DND-41 (cell line): ENCODE measurements around the gene EYS.

Experiments used
- EZH2 ChIP-seq: IDR thresholded peaks from 3 replicates; pipeline ENCODE4 v1.6.1; 2012; ENCODE audit warnings: borderline replicate concordance, low read depth, mild to moderate bottlenecking, moderate library complexity, low read length, inconsistent platforms; ENCODE audit not compliant: severe bottlenecking
- TF ChIP-seq, protein P1 (sequence below): IDR thresholded peaks from 2 replicates; pipeline ENCODE4 v1.5.1; 2012; ENCODE audit warnings: borderline replicate concordance, low read length, moderate library complexity, mild to moderate bottlenecking; ENCODE audit not compliant: poor library complexity, severe bottlenecking; ENCODE audit errors: extremely low read depth

- TF ChIP-seq, protein P1, sequence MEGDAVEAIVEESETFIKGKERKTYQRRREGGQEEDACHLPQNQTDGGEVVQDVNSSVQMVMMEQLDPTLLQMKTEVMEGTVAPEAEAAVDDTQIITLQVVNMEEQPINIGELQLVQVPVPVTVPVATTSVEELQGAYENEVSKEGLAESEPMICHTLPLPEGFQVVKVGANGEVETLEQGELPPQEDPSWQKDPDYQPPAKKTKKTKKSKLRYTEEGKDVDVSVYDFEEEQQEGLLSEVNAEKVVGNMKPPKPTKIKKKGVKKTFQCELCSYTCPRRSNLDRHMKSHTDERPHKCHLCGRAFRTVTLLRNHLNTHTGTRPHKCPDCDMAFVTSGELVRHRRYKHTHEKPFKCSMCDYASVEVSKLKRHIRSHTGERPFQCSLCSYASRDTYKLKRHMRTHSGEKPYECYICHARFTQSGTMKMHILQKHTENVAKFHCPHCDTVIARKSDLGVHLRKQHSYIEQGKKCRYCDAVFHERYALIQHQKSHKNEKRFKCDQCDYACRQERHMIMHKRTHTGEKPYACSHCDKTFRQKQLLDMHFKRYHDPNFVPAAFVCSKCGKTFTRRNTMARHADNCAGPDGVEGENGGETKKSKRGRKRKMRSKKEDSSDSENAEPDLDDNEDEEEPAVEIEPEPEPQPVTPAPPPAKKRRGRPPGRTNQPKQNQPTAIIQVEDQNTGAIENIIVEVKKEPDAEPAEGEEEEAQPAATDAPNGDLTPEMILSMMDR, result no peak
- no peak for TF ChIP-seq EZH2
Measured at GRCh38 chr6:65610746-65611145, 96.3 kb downstream of the EYS start.
